ENCODE data around the gene HNRNPM.

DNA sequence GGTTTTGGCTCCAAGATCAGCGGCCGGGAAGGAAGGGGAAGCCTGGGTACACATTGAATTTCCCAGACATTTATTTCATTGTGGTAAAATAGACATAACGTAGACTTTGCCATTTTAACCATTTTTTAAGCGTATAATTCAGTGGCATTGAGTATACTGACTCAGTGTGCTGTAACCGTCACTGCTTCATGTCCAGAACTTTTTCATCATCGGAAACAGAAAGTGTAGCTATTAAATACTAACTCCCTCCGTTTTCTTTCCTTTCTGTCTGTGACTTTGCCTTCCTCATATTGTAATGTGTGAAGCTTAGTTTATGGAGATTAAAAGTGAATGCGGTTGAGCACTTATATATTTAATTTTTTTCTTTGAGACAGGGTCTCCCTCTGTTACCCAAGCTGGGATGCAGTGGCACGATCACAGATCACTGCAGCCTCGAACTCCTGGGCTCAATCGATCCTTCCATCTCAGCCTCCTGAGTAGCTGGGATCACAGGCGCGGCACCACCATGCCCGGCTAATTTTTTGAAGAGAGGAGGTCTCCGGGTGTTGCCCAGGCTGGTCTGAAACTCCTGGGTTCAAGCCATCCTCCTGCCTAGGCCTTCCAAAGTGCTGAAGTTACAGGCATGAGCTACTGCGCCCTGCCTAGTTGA lies 1.4 kb downstream of the HNRNPM start:
- TF ChIP-seq, protein P1, sequence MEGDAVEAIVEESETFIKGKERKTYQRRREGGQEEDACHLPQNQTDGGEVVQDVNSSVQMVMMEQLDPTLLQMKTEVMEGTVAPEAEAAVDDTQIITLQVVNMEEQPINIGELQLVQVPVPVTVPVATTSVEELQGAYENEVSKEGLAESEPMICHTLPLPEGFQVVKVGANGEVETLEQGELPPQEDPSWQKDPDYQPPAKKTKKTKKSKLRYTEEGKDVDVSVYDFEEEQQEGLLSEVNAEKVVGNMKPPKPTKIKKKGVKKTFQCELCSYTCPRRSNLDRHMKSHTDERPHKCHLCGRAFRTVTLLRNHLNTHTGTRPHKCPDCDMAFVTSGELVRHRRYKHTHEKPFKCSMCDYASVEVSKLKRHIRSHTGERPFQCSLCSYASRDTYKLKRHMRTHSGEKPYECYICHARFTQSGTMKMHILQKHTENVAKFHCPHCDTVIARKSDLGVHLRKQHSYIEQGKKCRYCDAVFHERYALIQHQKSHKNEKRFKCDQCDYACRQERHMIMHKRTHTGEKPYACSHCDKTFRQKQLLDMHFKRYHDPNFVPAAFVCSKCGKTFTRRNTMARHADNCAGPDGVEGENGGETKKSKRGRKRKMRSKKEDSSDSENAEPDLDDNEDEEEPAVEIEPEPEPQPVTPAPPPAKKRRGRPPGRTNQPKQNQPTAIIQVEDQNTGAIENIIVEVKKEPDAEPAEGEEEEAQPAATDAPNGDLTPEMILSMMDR (IDR thresholded peaks at IDR 0.05) = no peak
- TF ChIP-seq POLR2A (IDR thresholded peaks at IDR 0.05) = no peak
